ENCODE measurements around the gene UGT1A5.
"Not testable (repeated sequence)": the region's sequence is repeated elsewhere in the genome, so short reads cannot be mapped to it uniquely, and the experiment has no call there.

The UGT1A5 gene

GRCh38 chr2:233699424-233700027 is 13.2 kb upstream of the UGT1A5 start:
- TF ChIP-seq TAF1 (IDR thresholded peaks at IDR 0.05; ENCODE audit: borderline replicate concordance, low read depth, low read length) = no peak
- FAIRE-seq (no peak), DNase-seq (ENCODE audit: insufficient read length) (no peak)

- no peak for DNase-seq (ENCODE audit: insufficient read length)
- TF ChIP-seq POLR2AphosphoS5 (IDR thresholded peaks at IDR 0.05; ENCODE audit: low read depth, low read length) (no peak), POLR2A (IDR thresholded peaks at IDR 0.05; ENCODE audit: low read depth, low read length) (no peak), TAF1 (IDR thresholded peaks at IDR 0.05; ENCODE audit: borderline replicate concordance, low read depth, low read length) (no peak)
Measured at GRCh38 chr2:233700028-233700635, 12.6 kb upstream of the UGT1A5 start.

GRCh38 chr2:233700842-233701241 is 11.9 kb upstream of the UGT1A5 start:
- not testable (repeated sequence) for DNase-seq (ENCODE audit: insufficient read length); FAIRE-seq

More at GRCh38 chr2:233700028-233700635, 12.6 kb upstream of the UGT1A5 start:
- no peak for FAIRE-seq

GRCh38 chr2:233702238-233702637 is 10.5 kb upstream of the UGT1A5 start:
- FAIRE-seq (no peak), DNase-seq (ENCODE audit: insufficient read length) (no peak)
- TF ChIP-seq TAF1 (IDR thresholded peaks at IDR 0.05; ENCODE audit: borderline replicate concordance, low read depth, low read length) (no peak), POLR2AphosphoS5 (IDR thresholded peaks at IDR 0.05; ENCODE audit: low read depth, low read length) (no peak), POLR2A (IDR thresholded peaks at IDR 0.05; ENCODE audit: low read depth, low read length) (no peak)

- TF ChIP-seq TAF1 (IDR thresholded peaks at IDR 0.05; ENCODE audit: borderline replicate concordance, low read depth, low read length) (no peak), POLR2AphosphoS5 (IDR thresholded peaks at IDR 0.05; ENCODE audit: low read depth, low read length) (no peak), POLR2A (IDR thresholded peaks at IDR 0.05; ENCODE audit: low read depth, low read length) (no peak)
- no peak for DNase-seq (ENCODE audit: insufficient read length)
- FAIRE-seq = no peak
Measured at GRCh38 chr2:233705911-233706506, 6.7 kb upstream of the UGT1A5 start.

- DNase-seq (ENCODE audit: insufficient read length) (no peak), FAIRE-seq (no peak)
- TF ChIP-seq TAF1 (IDR thresholded peaks at IDR 0.05; ENCODE audit: borderline replicate concordance, low read depth, low read length) (no peak), POLR2AphosphoS5 (IDR thresholded peaks at IDR 0.05; ENCODE audit: low read depth, low read length) (no peak), POLR2A (IDR thresholded peaks at IDR 0.05; ENCODE audit: low read depth, low read length) (no peak)
Measured at GRCh38 chr2:233706720-233707119, 6.0 kb upstream of the UGT1A5 start.

GRCh38 chr2:233707940-233708644 is 4.6 kb upstream of the UGT1A5 start:
- DNase-seq (ENCODE audit: insufficient read length) (no peak), FAIRE-seq (peak; percentile 56)
- TF ChIP-seq POLR2AphosphoS5 (IDR thresholded peaks at IDR 0.05; ENCODE audit: low read depth, low read length) (no peak), TAF1 (IDR thresholded peaks at IDR 0.05; ENCODE audit: borderline replicate concordance, low read depth, low read length) (no peak), POLR2A (IDR thresholded peaks at IDR 0.05; ENCODE audit: low read depth, low read length) (no peak)

- DNase-seq (ENCODE audit: insufficient read length) = no peak
- no peak for FAIRE-seq
- TF ChIP-seq POLR2AphosphoS5 (IDR thresholded peaks at IDR 0.05; ENCODE audit: low read depth, low read length) (no peak), POLR2A (IDR thresholded peaks at IDR 0.05; ENCODE audit: low read depth, low read length) (no peak)
Measured at GRCh38 chr2:233708942-233709341, 3.8 kb upstream of the UGT1A5 start.

- FAIRE-seq (peak; percentile 85), DNase-seq (ENCODE audit: insufficient read length) (peak; percentile 26)
- no peak for TF ChIP-seq POLR2A (IDR thresholded peaks at IDR 0.05; ENCODE audit: low read depth, low read length)
- no peak for TF ChIP-seq TAF1 (IDR thresholded peaks at IDR 0.05; ENCODE audit: borderline replicate concordance, low read depth, low read length)
- TF ChIP-seq POLR2AphosphoS5 (IDR thresholded peaks at IDR 0.05; ENCODE audit: low read depth, low read length) = no peak
Measured at GRCh38 chr2:233711312-233712008, 1.2 kb upstream of the UGT1A5 start.

- DNase-seq (ENCODE audit: insufficient read length) = no peak
- FAIRE-seq = no peak
- TF ChIP-seq TAF1 (IDR thresholded peaks at IDR 0.05; ENCODE audit: borderline replicate concordance, low read depth, low read length) (no peak), POLR2A (IDR thresholded peaks at IDR 0.05; ENCODE audit: low read depth, low read length) (no peak), POLR2AphosphoS5 (IDR thresholded peaks at IDR 0.05; ENCODE audit: low read depth, low read length) (no peak)
Measured at GRCh38 chr2:233713262-233713615, 532 bp downstream of the UGT1A5 start.

- no peak for DNase-seq (ENCODE audit: insufficient read length)
Measured at GRCh38 chr2:233714121-233714520, 1.4 kb downstream of the UGT1A5 start.

More at GRCh38 chr2:233714121-233714520, 1.4 kb downstream of the UGT1A5 start:
- TF ChIP-seq TAF1 (IDR thresholded peaks at IDR 0.05; ENCODE audit: borderline replicate concordance, low read depth, low read length) (no peak), POLR2A (IDR thresholded peaks at IDR 0.05; ENCODE audit: low read depth, low read length) (no peak), POLR2AphosphoS5 (IDR thresholded peaks at IDR 0.05; ENCODE audit: low read depth, low read length) (no peak)
- no peak for FAIRE-seq
